HCEC 1CT (cell line): Measurements from ENCODE around the gene WFDC1.
A peak's percentile ranks its signal among the peaks of the same experiment; 100 is the strongest.

ENCODE experiments used
- DNase-seq: peaks from one replicate; pipeline ENCODE4 v3.0.0-alpha.2; 2017

Gene WFDC1

DNA sequence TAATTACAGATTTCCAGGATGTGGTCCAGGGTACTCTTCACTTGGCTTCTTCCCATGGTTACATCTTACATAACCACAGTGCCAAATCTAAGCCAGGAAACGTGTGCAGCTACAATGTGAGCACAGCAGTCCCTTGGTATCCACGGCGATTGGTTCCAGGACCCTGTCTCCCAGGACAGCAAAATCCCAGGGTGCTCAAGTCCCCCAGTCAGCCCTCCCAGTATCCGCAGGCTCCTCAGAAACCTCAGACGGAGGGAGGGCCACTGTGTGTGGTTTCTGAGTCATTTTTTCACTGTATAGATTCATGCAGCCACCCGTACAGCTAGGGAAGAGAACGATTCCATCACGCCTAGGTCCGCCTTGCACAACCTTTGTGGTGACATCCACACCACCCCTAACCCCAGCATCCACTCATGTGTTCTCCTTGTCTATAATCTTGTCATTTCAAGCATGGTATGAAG lies 62.5 kb downstream of the WFDC1 start:
- DNase-seq: peak; percentile 44

DNA sequence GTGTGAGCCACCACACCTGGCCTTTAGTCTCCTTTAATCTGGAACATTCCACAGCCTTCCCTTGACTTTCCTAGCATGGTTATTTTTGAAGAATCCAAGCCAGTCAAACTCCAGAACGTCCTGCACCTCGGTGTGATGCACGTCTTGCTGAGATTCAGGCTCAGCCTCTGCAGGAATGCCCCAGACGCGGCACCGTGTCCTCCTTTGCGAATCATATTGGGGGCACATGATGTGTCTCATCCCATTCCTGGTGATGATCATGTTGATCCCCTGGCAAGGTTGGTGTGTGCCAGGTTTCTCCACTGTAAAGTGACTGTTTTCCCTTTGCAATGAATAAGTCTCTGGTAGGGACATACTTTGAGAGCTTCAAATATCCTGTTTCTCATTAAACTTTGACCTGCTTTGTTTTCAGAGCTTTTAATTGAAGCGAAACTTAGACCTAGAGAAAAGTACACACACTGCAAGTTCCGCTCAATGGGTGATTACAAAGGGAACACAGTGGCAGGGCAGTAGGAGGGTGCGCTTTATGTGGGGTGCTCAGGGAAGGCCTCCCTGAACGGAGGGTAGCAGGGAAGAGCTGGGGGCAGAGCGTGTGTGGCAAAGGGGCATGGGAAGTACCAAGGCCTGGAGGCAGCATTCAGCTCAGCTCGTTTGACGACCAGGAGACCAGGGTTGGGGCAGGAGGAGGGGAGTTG lies 64.1 kb downstream of the WFDC1 start:
- DNase-seq: no peak

DNA sequence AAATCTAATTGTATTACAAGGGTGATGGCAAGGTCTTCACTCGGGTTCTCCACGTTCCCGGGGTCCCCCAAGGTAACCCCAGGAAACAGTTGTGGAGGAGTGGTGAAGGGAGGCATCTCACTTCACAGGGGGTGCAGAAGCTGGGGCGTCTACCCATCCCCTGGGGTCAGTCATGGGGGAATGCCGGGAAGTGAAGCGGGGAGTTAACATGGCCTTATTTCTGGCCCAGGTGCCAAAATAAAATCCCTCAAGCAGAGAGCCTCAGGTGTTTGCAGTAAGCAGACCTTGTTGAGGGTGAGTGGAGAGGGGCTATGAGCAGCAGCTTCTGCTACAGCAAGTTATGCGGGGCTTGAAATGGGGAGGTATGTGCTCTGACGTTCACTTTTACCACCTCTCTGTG lies 64.6 kb downstream of the WFDC1 start:
- DNase-seq: no peak

DNA sequence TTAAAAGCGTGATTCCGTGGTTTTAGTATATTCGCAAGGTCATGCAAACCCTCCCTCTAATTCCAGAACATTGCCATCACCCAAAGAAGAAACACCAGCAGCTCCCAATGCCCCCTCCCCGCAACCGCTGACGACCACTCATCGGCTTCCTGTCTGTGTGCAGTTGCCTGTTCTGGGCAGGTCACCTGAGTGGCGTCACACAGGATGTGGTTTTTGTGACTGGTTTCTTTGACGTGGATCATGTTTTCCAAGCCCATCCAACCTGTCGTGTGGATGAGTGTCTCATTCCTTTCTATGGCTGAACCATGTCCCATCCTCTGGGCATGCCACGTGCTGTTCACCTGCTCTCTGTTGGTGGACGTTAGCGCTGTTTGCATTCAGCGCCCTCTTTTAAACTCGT lies 65.5 kb downstream of the WFDC1 start:
- DNase-seq: no peak

DNA sequence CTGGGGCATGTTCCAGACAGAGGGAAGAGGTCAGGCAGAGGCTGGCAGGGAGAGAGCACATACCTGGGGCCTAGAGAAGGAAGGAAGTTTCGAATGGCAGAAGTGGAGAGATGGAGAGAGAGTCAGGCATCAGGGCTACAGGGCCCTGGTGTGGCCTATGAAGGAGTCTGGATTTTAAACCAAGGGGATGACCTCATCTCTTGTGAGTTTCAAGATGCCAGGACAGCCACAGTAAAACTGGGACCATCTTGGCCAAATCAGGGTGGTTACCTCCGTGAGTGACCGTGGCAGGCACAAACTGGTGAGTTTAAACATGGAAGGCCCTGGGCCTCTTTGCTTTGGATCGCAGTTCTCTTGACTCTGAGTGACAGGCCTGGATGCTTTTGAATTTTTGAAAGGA lies 66.1 kb downstream of the WFDC1 start:
- no peak for DNase-seq

DNA sequence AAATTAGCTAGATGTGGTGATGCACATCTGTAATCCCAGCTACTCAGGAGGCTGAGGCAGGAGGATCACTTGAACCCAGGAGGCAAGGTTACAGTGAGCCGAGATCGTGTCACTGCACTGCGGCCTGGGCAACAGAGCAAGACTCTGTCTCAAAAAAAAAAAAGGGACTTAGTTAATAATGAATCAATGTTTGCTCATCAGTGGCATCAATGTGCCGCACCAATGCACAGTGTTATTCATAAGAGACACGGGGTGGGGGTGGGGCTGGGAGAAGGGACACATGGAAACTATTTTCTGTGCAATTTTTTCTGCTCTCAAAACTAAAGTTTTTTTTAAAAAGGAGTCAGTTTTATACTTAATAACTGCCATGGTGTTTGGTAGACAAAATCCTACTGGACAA lies 66.9 kb downstream of the WFDC1 start:
- no peak for DNase-seq

DNA sequence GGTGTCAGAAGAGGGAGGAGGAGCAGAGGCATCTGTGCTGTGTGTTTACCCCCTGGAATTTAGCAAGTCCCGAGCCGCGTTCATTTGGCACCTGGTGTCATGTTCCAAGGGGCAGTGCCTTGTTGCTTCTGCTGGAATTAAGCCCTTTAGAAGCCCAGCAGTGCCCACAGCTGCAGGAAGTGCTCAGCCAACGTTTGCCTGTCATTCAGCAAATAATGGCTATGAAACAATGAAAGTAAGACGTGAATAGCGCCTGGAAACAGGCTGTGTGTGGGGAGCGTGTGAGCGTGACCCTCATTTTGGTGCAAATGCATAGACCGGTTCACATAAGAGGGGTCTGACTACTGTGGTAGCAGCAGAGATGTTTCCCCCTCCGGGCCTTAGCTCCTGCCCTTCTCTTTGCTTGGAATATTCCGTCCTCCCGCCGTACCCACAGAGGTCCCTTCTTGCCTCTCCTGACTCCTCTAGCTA lies 67.8 kb downstream of the WFDC1 start:
- no peak for DNase-seq

DNA sequence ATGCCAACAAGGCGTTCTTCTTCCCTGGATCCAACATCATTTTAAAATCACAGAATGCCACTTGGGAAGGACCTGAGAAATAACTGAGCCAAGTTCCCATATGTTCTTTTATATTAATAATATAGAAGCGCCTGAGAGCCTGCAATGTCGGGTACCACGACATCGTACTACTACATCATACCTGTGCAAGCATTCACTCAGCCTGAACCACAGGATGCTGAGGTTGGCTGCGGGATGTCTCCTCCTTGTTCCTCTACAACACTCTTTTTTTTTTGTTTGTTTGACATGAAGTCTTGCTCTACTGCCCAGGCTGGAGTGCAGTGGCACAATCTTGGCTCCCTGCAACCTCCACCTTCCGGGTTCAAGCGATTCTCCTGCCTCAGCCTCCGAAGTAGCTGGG lies 71.5 kb downstream of the WFDC1 start:
- no peak for DNase-seq

DNA sequence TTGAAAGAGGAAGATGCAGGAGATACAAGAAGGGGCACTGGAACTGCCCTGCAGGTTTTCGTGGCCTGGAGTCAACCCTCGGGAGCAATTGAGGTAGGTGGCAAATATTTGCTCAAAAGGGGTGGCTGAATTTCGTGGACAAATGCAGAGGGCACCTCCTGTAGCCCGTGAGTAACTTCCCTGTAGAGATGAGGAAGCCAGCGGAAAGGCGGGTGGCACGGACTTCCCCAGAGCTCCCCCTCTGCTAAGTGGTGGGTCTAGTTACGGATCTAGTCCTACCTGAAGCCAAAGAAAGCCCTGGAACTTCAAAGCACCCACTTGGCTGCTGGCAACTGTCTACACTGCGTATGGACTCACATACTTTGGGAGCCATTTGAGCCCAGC lies 72.6 kb downstream of the WFDC1 start:
- DNase-seq: no peak

DNA sequence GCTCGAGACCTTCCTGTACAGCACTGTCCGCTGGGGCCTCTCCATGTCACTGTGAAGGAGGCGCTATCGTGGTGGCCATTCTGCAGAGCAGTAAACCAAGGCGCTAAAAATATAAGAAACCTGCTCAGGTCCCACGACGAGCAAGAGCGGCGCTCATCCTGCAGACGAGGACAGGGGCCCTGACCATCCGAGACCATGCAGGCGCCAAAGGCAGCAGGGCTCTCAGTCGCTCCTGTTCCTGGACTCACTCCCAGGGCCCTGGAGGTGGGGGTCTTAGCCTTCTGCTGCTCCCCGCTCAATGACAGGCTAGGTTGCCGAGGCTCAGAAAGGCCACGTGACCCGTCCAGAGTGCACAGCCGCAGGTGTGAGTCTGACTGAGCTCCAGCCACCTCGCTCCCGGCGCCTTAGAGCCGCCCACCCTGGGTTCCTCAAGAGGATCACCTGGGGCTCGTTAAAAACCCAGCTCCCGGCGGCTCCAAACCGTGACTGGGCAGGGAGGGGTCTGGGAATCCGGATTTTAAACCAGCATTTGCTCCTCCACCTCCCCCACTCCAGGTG lies 73.2 kb downstream of the WFDC1 start:
- DNase-seq: no peak

DNA sequence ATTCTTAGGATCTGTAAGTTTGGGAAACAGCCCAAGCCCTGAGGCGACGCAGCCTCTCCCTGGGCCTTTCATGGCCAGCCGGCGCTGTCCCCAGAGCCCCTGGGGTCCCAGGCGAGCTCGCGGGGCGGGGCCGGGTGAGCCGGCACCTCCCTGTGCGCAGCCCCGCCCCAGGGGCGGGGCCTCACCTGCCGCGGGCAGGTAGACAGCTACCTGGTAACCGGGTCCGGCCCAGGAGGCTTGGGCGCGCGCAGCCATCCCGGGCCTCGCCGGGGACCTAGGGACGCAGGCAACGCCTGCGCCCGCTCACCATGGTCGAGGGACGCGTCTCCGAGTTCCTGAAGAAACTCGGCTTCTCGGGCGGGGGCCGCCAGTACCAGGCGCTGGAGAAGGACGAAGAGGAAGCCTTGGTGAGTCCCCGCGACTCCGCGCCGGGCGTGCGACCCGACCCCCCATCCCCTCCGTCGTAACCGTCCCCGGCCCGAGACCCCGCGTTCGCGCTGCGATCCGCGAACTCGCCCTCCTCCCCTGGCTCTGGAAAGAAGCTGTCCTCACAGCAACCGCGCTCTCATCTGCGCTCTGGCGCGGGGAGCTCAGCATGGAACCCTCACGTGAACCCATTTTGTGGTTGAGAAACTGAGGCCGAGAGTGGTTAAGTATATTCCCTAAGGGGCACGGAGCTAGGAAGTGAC lies 73.8 kb downstream of the WFDC1 start, which contains the start of gene ATP2C2:
Gene ATP2C2, plus strand, starts transcription at position 231 of the 689 bp plus-strand sequence. Its CDS starts 78 bp downstream, at position 309.
- DNase-seq: no peak

DNA sequence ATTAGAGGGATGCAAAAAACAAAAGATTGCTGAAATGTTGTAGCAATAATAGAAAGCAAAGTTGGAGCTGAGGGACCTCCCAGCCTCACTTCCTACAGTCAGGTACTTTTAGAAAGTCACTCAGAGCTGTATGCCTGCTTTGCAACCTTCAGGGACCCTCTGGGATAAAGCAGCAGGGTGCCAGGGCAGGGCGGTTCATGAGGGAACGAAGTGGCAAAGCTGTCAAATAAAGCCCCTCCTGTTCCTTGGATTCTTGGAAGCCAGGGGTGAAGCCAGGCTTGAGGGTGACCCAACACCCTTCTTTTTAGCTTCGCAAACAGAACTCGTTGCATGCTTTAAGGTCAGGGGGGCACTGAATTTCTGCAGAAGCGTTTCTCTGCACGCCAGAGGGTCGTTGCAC lies 74.4 kb downstream of the WFDC1 start:
- no peak for DNase-seq

DNA sequence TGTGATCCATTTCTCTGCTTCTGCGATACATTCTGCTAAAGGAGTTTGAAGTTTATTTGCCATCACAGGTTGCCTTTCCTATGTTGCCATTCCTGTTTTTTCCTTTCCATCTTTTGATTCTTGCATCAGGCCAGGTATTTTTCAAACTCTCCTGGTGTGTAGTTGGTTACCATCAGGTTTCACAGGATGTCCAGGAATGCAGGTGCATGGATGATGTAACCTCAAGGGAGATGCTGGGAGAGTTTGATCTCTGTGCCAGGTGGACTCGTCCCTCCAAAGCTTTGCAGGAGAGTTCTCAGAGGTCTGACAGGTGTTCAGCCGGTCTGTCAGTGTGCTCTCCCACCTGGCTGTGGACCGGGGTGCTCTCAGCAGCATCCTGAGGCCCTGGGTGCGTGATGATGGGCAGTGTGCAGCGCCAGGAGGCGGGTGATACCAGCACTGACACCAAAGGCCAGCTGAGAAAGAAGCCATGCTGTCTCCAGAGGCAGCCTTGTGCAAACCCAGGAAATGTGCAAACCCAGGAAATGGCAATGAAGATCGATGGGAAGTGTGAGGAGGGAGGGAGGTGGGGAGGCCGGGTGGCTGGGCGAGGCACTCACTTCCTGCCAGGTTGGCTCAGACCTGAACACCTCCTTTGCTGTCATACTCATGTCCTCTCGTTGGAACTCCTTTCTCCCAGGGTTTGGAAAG lies 75.4 kb downstream of the WFDC1 start:
- no peak for DNase-seq

DNA sequence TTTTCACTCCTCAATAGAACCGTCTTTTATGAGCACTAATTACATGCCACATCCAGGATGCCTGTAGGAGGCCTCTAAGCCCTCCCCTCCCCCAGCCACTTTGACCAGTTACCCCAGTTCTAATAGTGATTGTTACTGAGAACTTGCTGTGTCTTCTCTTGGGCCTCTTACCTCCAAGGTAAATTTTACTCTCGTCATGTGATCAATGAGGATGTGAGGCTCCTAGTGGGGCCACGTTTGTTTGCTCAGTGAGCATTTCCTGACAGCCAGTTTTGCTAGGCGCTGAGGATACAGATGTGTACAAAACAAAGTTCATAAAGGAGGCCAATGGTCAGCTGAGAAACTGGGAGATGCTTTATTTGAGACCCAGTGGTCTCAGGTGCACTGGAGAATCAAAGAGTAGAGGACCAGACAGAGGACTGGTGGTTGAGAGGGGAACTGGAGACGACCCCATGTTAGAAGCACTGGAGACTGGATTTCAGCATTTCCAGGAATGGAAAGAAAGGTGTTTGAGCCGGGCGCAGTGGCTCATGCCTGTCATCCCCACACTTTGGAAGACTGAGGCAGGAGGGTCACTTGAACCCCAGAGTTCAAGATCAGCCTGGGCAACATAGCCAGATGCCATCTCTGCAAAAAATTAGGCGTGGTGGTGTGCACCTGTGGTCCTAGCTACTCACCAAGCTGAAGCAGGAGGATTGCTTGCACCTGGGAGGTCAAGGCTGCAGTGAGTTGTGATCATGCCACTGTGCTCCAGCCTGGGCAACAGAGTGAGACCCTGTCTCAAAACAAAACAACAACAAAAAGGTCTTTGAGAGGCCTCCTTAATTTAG lies 76.3 kb downstream of the WFDC1 start:
- DNase-seq: no peak

DNA sequence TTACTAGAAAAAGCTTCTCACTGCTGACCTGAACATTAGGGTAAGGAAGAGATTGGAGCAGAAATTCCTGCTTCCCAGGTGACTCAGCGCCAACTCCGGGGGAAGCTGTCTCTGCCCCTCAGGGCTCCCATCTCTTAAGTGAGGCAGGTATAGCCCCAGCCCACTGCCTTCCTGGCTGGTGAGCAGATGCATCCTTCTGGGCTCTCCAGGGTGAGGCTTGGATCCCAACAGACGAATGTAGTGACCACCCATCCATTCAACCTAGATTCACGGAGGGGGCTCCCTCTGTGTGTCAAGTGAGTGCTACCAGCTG lies 76.8 kb downstream of the WFDC1 start:
- DNase-seq: no peak

DNA sequence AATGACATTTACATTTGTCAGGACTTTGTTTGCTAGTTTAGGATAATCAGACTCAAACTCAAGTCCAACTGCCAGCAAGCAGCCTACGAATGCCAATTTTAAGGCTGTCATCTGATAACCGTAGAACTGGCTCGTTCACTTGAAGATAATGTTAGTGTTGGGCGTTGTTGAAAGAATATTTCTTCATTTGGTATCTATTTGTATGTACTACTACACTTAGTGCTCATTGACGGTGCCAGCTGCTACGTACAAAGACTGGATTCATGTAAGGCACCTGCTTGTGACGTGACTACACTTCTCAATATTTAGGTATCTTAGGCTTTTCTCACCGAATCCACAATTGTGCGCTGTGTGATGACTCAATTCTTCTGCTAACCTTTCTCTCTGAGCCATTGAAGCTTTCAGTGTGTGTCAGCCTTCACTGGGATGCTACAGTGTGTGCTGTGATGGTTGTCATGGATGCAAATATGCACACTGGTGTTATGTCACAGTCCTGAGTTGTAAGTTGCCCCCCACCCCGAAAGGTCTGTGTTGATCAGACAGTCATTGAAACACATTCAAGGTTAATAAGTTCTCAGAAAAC lies 79.3 kb downstream of the WFDC1 start:
- DNase-seq: no peak

DNA sequence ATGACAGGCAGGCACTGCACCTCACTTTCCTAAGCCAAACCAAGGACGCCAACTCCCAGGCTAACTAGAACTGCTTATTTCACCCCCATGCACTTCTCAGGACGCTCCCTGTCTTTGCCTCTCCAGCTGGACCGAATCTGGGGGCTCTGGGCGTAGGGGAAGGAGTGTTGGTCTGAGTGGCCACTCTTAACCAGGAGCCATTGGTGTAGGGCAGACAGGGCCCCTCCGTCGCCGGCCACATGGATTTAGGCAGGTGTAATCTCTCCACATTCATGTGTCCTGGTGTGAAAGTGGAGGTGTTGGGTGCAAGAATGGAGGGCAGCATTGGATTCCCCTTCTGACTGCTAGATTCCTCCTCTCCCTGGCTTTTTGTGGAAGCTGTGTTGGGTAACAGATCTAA lies 83.4 kb downstream of the WFDC1 start:
- no peak for DNase-seq

DNA sequence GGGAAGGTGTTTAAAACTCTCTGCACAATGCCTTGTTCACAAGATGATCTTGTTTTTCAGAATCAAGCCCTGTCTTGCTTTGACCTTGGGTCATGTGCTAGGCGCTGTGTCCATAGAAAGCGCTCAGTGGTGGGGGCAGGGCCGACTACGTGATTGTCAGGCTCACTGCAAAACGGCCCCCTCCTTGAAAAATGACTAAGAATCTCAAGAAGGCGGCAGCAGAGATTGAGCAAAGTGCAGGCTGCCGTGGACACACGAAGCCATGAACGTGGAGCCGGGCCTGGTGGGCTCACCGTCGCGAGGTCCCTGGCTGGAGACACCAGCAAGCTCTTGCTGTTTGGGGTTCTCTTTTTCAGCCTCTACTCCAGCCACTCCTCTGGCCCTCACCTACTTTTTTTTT lies 83.9 kb downstream of the WFDC1 start:
- DNase-seq: no peak

DNA sequence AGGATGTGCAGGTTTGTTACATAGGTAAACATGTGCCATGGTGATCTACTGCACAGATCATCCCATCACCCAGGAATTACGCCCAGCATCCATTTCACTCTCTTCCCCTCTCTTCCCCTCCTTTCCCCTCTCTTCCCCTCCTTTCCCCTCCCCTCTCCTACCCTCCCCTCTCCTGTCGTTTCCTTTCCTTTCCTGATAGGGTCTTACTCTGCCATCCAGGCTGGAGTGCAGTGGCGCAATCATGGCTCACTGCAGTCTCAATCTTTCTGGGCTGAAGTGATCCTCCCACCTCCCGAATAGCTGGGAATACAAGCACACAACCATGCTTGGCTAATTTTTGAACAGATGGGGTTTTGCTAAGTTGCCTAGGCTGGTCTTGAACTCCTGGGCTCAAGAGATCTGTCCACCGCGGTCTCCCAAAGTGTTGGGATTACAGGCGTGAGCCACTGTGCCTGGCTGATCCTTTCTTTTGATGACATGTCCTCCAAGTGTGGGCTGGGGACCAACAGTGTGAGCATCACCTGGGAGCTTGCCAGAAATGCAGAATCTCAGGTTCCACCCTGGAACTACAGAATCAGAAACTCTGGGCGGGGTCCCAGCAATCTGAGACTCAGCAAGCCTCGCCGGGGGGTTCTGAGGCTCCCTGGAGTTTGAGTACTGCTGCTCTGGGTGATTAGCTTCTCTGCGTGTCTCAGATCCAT lies 84.5 kb downstream of the WFDC1 start:
- no peak for DNase-seq
